K562 (cell line): ENCODE results near the gene KRT80. TPM values are rescaled to one million over a fixed set of nuclear protein-coding genes. Genes with fewer than 3 reads are reported as not detected.
A peak's percentile ranks its signal among the peaks of the same experiment; 100 is the strongest.

Source experiments
- KDM2B ChIP-seq: fragments of 250-450 bp; sonication (Bioruptor Pico); IDR thresholded peaks from 2 replicates; pipeline ENCODE4 v1.8.0; 2021; ENCODE audit warnings: mild to moderate bottlenecking, moderate library complexity
- NUFIP1 ChIP-seq: fragments of 450-650 bp; IDR thresholded peaks from 2 replicates; pipeline ENCODE4 v1.6.1; 2018; ENCODE audit not compliant: partially characterized antibody
- RAD51 ChIP-seq: fragments of 450-650 bp; IDR thresholded peaks from 2 replicates; pipeline ENCODE4 v1.7.1; 2016; ENCODE audit warnings: low read depth, mild to moderate bottlenecking, borderline replicate concordance
- RCOR1 ChIP-seq, 2 experiments: IDR thresholded peaks; 2 replicates each; pipeline ENCODE4 v1.6.1; 2012; ENCODE audit warnings: low read depth in 2 of 2, low read length in 2 of 2, borderline replicate concordance in 1 of 2, improper control_type of control experiment in 1 of 2
- TAF1 ChIP-seq: IDR thresholded peaks from 2 replicates; pipeline ENCODE4 v1.6.1; 2011; ENCODE audit warnings: mild to moderate bottlenecking, low read length, moderate library complexity; ENCODE audit not compliant: insufficient read depth, control insufficient read depth, severe bottlenecking; ENCODE audit errors: extremely low read depth
- TAF7 ChIP-seq: fragments of 450-650 bp; IDR thresholded peaks from 2 replicates; pipeline ENCODE4 v1.6.1; 2016; ENCODE audit warnings: missing genetic modification characterization, missing compliant biosample characterization
- ZNF384 ChIP-seq: IDR thresholded peaks from 2 replicates; pipeline ENCODE4 v1.6.1; 2012; ENCODE audit warnings: low read depth, low read length, improper control_type of control experiment
- ZNF584 ChIP-seq: fragments of 200-800 bp; sonication (Bioruptor generic); IDR thresholded peaks from 2 replicates; pipeline ENCODE4 v1.6.1; 2016; ENCODE audit warnings: low read depth, mild to moderate bottlenecking, missing genetic modification characterization, missing compliant biosample characterization
- ZNF699 ChIP-seq: fragments of 250-450 bp; sonication (Bioruptor Pico); IDR thresholded peaks from 2 replicates; pipeline ENCODE4 v1.8.0; 2021; ENCODE audit warnings: mild to moderate bottlenecking, moderate library complexity; ENCODE audit not compliant: insufficient replicate concordance
- polyA plus RNA-seq, 8 experiments: library from polyadenylated mRNA; depleted of rRNA in 4 of 8; stranded (reverse) in 5 of 8; unstranded in 3 of 8; fragments of >200 nt; fragmentation: Nextera tagmentation in 2 of 8; fragmentation: Illumina TruSeq in 1 of 8; extraction: Ambion mirVana in 2 of 8; extraction: Trizol in 1 of 8; gene quantifications; 2 replicates each; pipeline versions ENCODE4 v1.2.1 to v1.2.3, GENCODE V29; 2011 to 2014; ENCODE audit warnings: inconsistent platforms in 1 of 8, missing spikeins in 1 of 8
- total RNA-seq, 7 experiments: library from RNA; depleted of rRNA in 6 of 7; stranded (reverse); fragments of >200 nt in 6 of 7; fragmentation: Illumina TruSeq in 2 of 7; extraction: Trizol in 2 of 7; gene quantifications; 2 replicates each; pipeline versions ENCODE4 v1.2.1 to v1.2.3, GENCODE V29; 2011 to 2021; ENCODE audit warnings: low replicate concordance in 1 of 7
- TF ChIP-seq, protein P1 (sequence below): sonication (generic); formaldehyde crosslinking; IDR thresholded peaks from 2 replicates; pipeline ENCODE4 v1.8.0; 2022; ENCODE audit warnings: missing genetic modification reagents, mild to moderate bottlenecking, moderate library complexity, borderline replicate concordance
- TF ChIP-seq, protein P2 (sequence below): fragments of 250-450 bp; sonication (Bioruptor Pico); IDR thresholded peaks from 2 replicates; pipeline ENCODE4 v1.9.0; 2021; ENCODE audit warnings: mild to moderate bottlenecking, inconsistent platforms
- TF ChIP-seq, protein P3 (sequence below): fragments of 450-650 bp; IDR thresholded peaks from 2 replicates; pipeline ENCODE4 v1.6.1; 2016
- TF ChIP-seq, protein P4 (sequence below): fragments of 450-650 bp; IDR thresholded peaks from 2 replicates; pipeline ENCODE4 v1.6.1; 2016; ENCODE audit warnings: missing biosample characterization, missing genetic modification characterization
- TF ChIP-seq, protein P5 (sequence below): fragments of 450-650 bp; IDR thresholded peaks from 2 replicates; pipeline ENCODE4 v1.6.1; 2017; ENCODE audit warnings: mild to moderate bottlenecking, moderate library complexity
- TF ChIP-seq, protein P6 (sequence below): fragments of 250-450 bp; sonication (Bioruptor Pico); IDR thresholded peaks from 2 replicates; pipeline ENCODE4 v1.5.1; 2021; ENCODE audit warnings: mild to moderate bottlenecking
- TF ChIP-seq, protein P7 (sequence below), 3 experiments: IDR thresholded peaks in 2 of 3; conservative IDR thresholded peaks in 1 of 3; 2 replicates each; pipeline ENCODE4 v1.5.1; 2011 to 2012; ENCODE audit warnings: low read length in 3 of 3, mild to moderate bottlenecking in 3 of 3, control low read depth in 2 of 3, improper control_type of control experiment in 1 of 3, inconsistent platforms in 1 of 3, low read depth in 1 of 3, mixed read lengths in 1 of 3, moderate library complexity in 1 of 3; ENCODE audit not compliant: insufficient read depth in 2 of 3

The KRT80 gene
- total and polyA plus RNA-seq, 9 of the 15 experiments (the other 6 are each of a cell fraction or from before 2014, with no cell fraction given) = not detected

DNA sequence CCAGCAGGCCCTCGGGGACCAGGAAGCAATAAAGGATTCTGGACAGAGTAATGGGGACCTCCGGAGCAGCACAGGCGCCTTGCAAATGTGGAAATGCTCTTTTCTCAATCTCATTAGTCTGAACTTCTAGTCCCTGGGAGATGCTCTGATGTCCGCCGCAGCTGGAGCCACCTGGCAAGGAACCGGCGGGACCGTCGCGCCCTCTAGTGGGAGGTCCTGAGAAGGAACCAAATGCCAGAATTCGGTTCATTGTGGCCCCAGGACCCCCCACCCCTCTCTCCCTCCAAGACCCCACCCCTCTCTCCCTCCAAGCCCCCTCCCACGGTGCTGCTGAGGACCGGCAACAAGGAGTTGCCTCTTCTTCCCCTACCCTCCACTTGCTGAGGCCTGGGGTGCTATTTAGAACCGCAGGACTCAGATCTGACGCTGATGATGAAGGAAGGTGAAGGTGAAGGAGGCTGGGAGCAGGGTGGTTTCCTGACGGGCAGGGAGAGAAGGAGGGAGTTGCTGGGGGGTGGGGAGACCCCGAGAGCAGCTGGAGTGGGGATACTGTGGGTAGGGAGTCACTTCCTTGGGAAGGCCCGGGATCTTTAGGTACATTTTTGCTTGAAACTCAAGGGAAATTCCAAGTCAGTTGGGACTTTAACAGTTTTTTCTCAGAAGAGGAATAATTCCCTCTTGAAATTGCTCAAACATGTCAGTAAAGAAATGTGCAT, 69.8 kb downstream of the KRT80 start (continued):
- TF ChIP-seq, protein P1, sequence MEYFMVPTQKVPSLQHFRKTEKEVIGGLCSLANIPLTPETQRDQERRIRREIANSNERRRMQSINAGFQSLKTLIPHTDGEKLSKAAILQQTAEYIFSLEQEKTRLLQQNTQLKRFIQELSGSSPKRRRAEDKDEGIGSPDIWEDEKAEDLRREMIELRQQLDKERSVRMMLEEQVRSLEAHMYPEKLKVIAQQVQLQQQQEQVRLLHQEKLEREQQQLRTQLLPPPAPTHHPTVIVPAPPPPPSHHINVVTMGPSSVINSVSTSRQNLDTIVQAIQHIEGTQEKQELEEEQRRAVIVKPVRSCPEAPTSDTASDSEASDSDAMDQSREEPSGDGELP (CRISPR knock-in tag) = peak; percentile 68
- TF ChIP-seq, protein P2, sequence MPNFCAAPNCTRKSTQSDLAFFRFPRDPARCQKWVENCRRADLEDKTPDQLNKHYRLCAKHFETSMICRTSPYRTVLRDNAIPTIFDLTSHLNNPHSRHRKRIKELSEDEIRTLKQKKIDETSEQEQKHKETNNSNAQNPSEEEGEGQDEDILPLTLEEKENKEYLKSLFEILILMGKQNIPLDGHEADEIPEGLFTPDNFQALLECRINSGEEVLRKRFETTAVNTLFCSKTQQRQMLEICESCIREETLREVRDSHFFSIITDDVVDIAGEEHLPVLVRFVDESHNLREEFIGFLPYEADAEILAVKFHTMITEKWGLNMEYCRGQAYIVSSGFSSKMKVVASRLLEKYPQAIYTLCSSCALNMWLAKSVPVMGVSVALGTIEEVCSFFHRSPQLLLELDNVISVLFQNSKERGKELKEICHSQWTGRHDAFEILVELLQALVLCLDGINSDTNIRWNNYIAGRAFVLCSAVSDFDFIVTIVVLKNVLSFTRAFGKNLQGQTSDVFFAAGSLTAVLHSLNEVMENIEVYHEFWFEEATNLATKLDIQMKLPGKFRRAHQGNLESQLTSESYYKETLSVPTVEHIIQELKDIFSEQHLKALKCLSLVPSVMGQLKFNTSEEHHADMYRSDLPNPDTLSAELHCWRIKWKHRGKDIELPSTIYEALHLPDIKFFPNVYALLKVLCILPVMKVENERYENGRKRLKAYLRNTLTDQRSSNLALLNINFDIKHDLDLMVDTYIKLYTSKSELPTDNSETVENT (CRISPR knock-in tag) = no peak
- TF ChIP-seq, protein P3, sequence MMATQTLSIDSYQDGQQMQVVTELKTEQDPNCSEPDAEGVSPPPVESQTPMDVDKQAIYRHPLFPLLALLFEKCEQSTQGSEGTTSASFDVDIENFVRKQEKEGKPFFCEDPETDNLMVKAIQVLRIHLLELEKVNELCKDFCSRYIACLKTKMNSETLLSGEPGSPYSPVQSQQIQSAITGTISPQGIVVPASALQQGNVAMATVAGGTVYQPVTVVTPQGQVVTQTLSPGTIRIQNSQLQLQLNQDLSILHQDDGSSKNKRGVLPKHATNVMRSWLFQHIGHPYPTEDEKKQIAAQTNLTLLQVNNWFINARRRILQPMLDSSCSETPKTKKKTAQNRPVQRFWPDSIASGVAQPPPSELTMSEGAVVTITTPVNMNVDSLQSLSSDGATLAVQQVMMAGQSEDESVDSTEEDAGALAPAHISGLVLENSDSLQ = no peak
- no peak for TF ChIP-seq TAF7 (tag)
- TF ChIP-seq RAD51 = no peak
- TF ChIP-seq NUFIP1 = no peak
- no peak for TF ChIP-seq TAF1
- no peak for TF ChIP-seq KDM2B (CRISPR knock-in tag)
- TF ChIP-seq, protein P4, sequence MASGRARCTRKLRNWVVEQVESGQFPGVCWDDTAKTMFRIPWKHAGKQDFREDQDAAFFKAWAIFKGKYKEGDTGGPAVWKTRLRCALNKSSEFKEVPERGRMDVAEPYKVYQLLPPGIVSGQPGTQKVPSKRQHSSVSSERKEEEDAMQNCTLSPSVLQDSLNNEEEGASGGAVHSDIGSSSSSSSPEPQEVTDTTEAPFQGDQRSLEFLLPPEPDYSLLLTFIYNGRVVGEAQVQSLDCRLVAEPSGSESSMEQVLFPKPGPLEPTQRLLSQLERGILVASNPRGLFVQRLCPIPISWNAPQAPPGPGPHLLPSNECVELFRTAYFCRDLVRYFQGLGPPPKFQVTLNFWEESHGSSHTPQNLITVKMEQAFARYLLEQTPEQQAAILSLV (tag) = no peak
- TF ChIP-seq ZNF699 (CRISPR knock-in tag) = no peak
- TF ChIP-seq, protein P5, sequence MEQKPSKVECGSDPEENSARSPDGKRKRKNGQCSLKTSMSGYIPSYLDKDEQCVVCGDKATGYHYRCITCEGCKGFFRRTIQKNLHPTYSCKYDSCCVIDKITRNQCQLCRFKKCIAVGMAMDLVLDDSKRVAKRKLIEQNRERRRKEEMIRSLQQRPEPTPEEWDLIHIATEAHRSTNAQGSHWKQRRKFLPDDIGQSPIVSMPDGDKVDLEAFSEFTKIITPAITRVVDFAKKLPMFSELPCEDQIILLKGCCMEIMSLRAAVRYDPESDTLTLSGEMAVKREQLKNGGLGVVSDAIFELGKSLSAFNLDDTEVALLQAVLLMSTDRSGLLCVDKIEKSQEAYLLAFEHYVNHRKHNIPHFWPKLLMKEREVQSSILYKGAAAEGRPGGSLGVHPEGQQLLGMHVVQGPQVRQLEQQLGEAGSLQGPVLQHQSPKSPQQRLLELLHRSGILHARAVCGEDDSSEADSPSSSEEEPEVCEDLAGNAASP = no peak
- TF ChIP-seq, protein P6, sequence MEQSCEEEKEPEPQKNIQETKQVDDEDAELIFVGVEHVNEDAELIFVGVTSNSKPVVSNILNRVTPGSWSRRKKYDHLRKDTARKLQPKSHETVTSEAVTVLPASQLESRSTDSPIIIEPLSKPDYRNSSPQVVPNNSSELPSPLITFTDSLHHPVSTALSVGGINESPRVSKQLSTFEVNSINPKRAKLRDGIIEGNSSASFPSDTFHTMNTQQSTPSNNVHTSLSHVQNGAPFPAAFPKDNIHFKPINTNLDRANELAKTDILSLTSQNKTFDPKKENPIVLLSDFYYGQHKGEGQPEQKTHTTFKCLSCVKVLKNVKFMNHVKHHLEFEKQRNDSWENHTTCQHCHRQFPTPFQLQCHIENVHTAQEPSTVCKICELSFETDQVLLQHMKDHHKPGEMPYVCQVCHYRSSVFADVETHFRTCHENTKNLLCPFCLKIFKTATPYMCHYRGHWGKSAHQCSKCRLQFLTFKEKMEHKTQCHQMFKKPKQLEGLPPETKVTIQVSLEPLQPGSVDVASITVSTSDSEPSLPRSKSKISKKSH (CRISPR knock-in tag) = no peak
- TF ChIP-seq ZNF584 (CRISPR knock-in tag) = no peak
- peak; percentile 16; the same call in 1 of the 2 replicates for TF ChIP-seq ZNF384
- TF ChIP-seq, protein P7, sequence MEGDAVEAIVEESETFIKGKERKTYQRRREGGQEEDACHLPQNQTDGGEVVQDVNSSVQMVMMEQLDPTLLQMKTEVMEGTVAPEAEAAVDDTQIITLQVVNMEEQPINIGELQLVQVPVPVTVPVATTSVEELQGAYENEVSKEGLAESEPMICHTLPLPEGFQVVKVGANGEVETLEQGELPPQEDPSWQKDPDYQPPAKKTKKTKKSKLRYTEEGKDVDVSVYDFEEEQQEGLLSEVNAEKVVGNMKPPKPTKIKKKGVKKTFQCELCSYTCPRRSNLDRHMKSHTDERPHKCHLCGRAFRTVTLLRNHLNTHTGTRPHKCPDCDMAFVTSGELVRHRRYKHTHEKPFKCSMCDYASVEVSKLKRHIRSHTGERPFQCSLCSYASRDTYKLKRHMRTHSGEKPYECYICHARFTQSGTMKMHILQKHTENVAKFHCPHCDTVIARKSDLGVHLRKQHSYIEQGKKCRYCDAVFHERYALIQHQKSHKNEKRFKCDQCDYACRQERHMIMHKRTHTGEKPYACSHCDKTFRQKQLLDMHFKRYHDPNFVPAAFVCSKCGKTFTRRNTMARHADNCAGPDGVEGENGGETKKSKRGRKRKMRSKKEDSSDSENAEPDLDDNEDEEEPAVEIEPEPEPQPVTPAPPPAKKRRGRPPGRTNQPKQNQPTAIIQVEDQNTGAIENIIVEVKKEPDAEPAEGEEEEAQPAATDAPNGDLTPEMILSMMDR (IDR thresholded peaks at IDR 0.05 in 2 of 3, conservative IDR thresholded peaks at IDR 0.05 in 1 of 3; ENCODE audit: insufficient read depth in 2 of 3, low read depth in 1 of 3, low read length in 3 of 3) = peak; percentile 70 to 86 (median 79)
- TF ChIP-seq RCOR1 (IDR thresholded peaks at IDR 0.05; ENCODE audit: borderline replicate concordance in 1 of 2, low read depth in 2 of 2, low read length in 2 of 2) = 0 out of 4 replicates have a peak, but pooled peaks of 1 of the 2 experiments have one; percentile 25
